Stimulated activated CD8-positive, alpha-beta memory T cell treated with anti-CD3 and anti-CD28 coated beads, Interleukin-2, amount 100 ng/mL, for 1 hour (primary cell): ENCODE results near the gene UPK3B.
"Not testable (repeated sequence)": the region's sequence is repeated elsewhere in the genome, so short reads cannot be mapped to it uniquely, and the experiment has no call there.

Experiments used
- DNase-seq, 2 donors: peaks; one replicate each; pipeline ENCODE4 v3.0.0-alpha.2; 2020; ENCODE audit warnings: low read depth in 2 of 2

The UPK3B gene

GRCh38 chr7:76513817-76514799 is 3.8 kb downstream of the UPK3B start:
- DNase-seq: no peak

- no peak for DNase-seq
These were observed 4.8 kb downstream of the UPK3B start for GRCh38 chr7:76514926-76515771.

GRCh38 chr7:76515999-76516443 is 5.7 kb downstream of the UPK3B start:
- no peak for DNase-seq

DNA sequence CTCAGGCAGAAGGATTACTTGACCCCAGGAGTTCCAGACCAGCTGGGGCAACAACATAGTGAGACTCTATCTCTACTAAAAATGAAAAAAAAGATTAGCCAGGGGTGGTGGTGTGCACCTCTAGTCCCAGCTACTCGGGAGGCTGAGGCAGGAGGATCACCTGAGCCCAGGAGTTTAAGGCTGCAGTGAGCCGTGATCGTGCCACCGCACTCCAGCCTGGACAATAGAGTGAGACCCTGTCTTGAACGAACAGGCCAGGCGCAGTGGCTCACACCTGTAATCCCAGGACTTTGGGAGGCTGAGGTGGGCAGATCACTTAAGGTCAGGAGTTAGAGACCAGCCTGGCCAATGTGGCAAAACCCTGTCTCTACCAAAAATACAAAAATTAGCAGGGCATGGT is 6.6 kb downstream of the UPK3B start:
- DNase-seq: not testable (repeated sequence)

- not testable (repeated sequence) for DNase-seq
These were observed 15.8 kb downstream of the UPK3B start for GRCh38 chr7:76526183-76526582.

GRCh38 chr7:76531643-76532042 is 21.3 kb downstream of the UPK3B start:
- not testable (repeated sequence) for DNase-seq

DNA sequence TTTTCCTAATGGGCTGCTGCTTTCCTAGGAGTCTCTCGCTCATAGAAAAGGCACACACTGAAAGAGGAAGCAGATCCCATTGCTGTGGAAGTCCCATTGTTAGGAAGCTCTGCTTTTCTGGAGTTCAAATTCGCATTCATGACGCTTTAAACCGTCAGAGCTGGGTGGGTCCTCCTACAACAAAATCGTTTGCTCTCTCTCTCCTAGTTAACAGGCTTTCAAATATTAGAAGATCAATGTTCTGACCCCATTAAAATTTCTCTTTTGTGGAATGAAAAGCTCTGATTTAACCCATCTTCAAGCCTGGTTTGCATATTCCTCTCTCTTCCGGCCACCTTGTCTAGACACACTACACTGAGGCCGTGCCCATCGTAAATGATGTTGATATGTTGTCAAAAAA is 32.8 kb downstream of the UPK3B start, which contains the start of gene SPDYE16:
TSS of gene SPDYE16 (minus strand) at position 101 of the 400 bp plus-strand sequence. CDS start 1,838 bp downstream, outside the sequence.
- not testable (repeated sequence) for DNase-seq

DNA sequence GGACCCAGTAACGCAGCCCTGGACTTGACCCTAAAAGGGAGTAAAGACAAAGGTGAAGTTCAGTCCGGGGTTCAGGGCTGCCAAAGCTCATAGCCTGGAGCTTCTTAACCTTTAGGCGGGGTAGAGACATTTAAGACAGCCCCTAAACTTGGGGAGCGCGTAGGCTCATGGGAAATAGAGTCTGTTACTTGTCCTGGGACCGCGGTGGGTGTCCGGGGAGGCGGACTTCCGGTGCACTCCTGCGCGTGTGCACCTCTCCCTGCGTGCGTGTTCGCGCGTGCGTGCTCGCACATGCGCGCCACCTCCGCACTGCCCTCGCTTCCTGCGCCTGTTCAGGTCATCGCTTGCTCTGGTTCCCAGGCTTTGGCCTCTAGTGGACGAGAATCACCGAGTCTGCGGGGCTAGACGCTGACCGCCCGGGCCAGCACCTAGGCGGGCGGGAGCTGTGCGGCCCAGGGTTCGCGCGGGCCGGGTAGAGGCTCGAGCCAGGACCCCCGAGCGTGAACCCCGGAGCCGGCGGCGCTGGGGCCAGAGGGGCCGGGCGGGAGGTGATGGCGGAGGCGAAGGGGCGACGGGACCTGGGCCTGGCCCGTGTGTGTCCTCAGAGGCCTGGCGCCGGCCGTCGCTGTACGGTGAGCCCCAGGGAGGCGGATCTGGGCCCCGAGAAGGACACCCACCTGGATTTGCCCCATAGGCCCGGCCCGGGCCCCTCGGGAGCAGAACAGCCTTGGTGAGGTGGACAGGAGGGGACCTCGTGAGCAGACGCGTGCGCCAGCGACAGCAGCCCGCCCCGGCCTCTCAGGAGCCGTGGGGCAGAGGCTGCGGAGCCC is 38.9 kb downstream of the UPK3B start:
- DNase-seq: peak; percentile 59 to 72

- not testable (repeated sequence) for DNase-seq
These were observed 39.5 kb downstream of the UPK3B start for GRCh38 chr7:76549855-76550248.

GRCh38 chr7:76551992-76552391 is 41.6 kb downstream of the UPK3B start:
- not testable (repeated sequence) for DNase-seq

DNA sequence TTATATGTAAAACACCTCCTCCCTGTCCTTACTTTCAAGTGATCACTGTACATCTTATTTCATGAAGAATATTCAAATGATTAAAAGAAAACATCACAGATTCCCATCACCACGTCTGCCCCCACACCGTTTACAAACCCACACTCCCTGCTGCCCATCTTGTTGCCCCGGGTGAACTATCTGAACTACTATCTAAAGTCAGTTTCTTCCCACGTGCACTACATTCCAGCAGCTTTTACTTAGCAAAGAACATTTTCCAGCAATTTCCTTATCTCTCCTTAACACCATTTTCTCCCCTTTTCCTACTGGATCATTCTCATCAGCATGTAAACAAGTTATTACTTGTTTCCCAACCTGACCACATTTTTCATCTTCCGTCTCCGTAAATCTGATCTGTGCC is 49.3 kb downstream of the UPK3B start:
- DNase-seq: not testable (repeated sequence)

GRCh38 chr7:76560157-76560556 is 49.8 kb downstream of the UPK3B start:
- DNase-seq: not testable (repeated sequence)

GRCh38 chr7:76561342-76561741 is 51.0 kb downstream of the UPK3B start:
- not testable (repeated sequence) for DNase-seq

- not testable (repeated sequence) for DNase-seq
These were observed 54.6 kb downstream of the UPK3B start for GRCh38 chr7:76565001-76565400.
